Esophagus muscularis mucosa (tissue), 4 donors: ENCODE measurements around the gene C2orf69. TPM values are rescaled to one million over a fixed set of nuclear protein-coding genes. Genes with fewer than 3 reads are reported as not detected.
A peak's percentile ranks its signal among the peaks of the same experiment; 100 is the strongest.

Source experiments
- DNase-seq: peaks from one replicate; pipeline ENCODE4 v3.0.0-alpha.2; 2017; ENCODE audit errors: extremely low spot score
- H3K27ac ChIP-seq, 4 donors: fragments of 200-600 bp; sonication (generic); replicated peaks in 1 of 4; 1 replicate in 3 of 4; 2 replicates in 1 of 4; pipeline ENCODE4 v1.5.1; 2016 to 2019; ENCODE audit warnings: mild to moderate bottlenecking in 1 of 4
- H3K27me3 ChIP-seq, 4 donors: fragments of 200-600 bp; sonication (generic); one replicate each; pipeline versions ENCODE4 v1.5.1 to v1.6.0; 2016 to 2019
- H3K36me3 ChIP-seq, 4 donors: fragments of 200-600 bp; sonication (generic); one replicate each; pipeline ENCODE4 v1.5.1; 2016 to 2019
- H3K4me1 ChIP-seq, 4 donors: fragments of 200-600 bp; sonication (generic); one replicate each; pipeline ENCODE4 v1.5.1; 2016 to 2019
- H3K4me3 ChIP-seq, 4 donors: fragments of 200-600 bp; sonication (generic); 1 replicate in 2 of 4; 2 replicates in 2 of 4; pipeline ENCODE4 v1.5.1; 2016 to 2019; ENCODE audit warnings: mild to moderate bottlenecking in 4 of 4, moderate library complexity in 1 of 4
- H3K9me3 ChIP-seq, 4 donors: fragments of 200-600 bp; sonication (generic); 1 replicate in 3 of 4; 2 replicates in 1 of 4; pipeline ENCODE4 v1.5.1; 2016 to 2019
- CTCF ChIP-seq, 3 experiments: fragments of 200-600 bp in 2 of 3; fragments of 450-650 bp in 1 of 3; sonication (generic) in 2 of 3; IDR thresholded peaks; one replicate each; pipeline ENCODE4 v1.5.1; 2017 to 2019; ENCODE audit warnings: antibody characterized with exemption in 3 of 3, mild to moderate bottlenecking in 2 of 3, moderate library complexity in 1 of 3
- EP300 ChIP-seq: sonication (generic); formaldehyde crosslinking; IDR thresholded peaks from one replicate; pipeline ENCODE4 v1.6.1; 2017; ENCODE audit warnings: antibody characterized with exemption
- POLR2A ChIP-seq: fragments of 450-650 bp; IDR thresholded peaks from one replicate; pipeline ENCODE4 v1.6.1; 2017; ENCODE audit warnings: antibody characterized with exemption, moderate library complexity, mild to moderate bottlenecking, low read depth
- POLR2AphosphoS5 ChIP-seq, 2 donors: sonication (generic); formaldehyde crosslinking; IDR thresholded peaks; one replicate each; pipeline ENCODE4 v1.6.1; 2017; ENCODE audit warnings: antibody characterized with exemption in 2 of 2
- WGBS: methylation state at CpG from one replicate; pipeline ENCODE4 v1.1.5; 2018; 5-methylcytosine and 5-hydroxymethylcytosine counted together
- intact Hi-C: fragments of 100-400 bp; cut with DNase I; formaldehyde crosslinking; loops from one replicate; pipeline ENCODE4 v1.15.1; 2023
- total RNA-seq, 4 donors: library from RNA; depleted of rRNA; stranded (reverse); fragments of >200 nt; gene quantifications; one replicate each; pipeline versions ENCODE4 v1.1.0 to v1.2.1, GENCODE V29; 2016

C2orf69 gene
- total RNA-seq, 4 donors from 2014 or later = 10.4 to 15.0 (median 12.0) TPM

GRCh38 chr2:199902486-199903110, 8.5 kb upstream of the C2orf69 start:
- H3K4me3 ChIP-seq = no peak overlapping the region
- intact Hi-C loops = no loop called here
- no peaks in the 10 kb centered on the region for H3K36me3 ChIP-seq
- DNase-seq = no peak
- no peaks in the 10 kb centered on the region for H3K9me3 ChIP-seq
- 86% methylated on average over 4 of the region's 4 CpGs for WGBS
- H3K27ac ChIP-seq = no peak overlapping the region
- no peaks in the 10 kb centered on the region for H3K27me3 ChIP-seq
- no peak for TF ChIP-seq POLR2A
- TF ChIP-seq CTCF (IDR thresholded peaks at IDR 0.05) = no peak
- no peak for TF ChIP-seq EP300
- no peak for TF ChIP-seq POLR2AphosphoS5 (IDR thresholded peaks at IDR 0.05)
- H3K4me1 ChIP-seq = no peaks in the 10 kb centered on the region

GRCh38 chr2:199903111-199903510, 8.0 kb upstream of the C2orf69 start:
- Histone ChIP-seq H3K27ac (no peak overlapping the region), H3K9me3 (no peaks in the 10 kb centered on the region), H3K4me3 (no peak overlapping the region), H3K27me3 (no peaks in the 10 kb centered on the region), H3K4me1 (no peaks in the 10 kb centered on the region), H3K36me3 (no peaks in the 10 kb centered on the region)
- WGBS = 96% methylated on average over 1 of the region's 1 CpG
- no peak for DNase-seq
- no peak for TF ChIP-seq CTCF (IDR thresholded peaks at IDR 0.05)
- no peak for TF ChIP-seq EP300
- TF ChIP-seq POLR2A = no peak
- TF ChIP-seq POLR2AphosphoS5 (IDR thresholded peaks at IDR 0.05) = no peak
- intact Hi-C loops = no loop called here

- WGBS = 66% methylated on average over 2 of the region's 2 CpGs
Observed at GRCh38 chr2:199907008-199907714, 3.9 kb upstream of the C2orf69 start.

GRCh38 chr2:199910338-199911051, 598 bp upstream of the C2orf69 start:
- 48% methylated on average over 18 of the region's 18 CpGs for WGBS
- Histone ChIP-seq H3K9me3 (no peaks in the 10 kb centered on the region), H3K27me3 (no peaks in the 10 kb centered on the region), H3K27ac (peak overlapping the region; percentile 94 to 98 (median 97)), H3K4me1 (peaks cover 18 to 35% (median 30%) of the 10 kb centered on the region in 4 donors), H3K36me3 (no peaks in the 10 kb centered on the region), H3K4me3 (peak overlapping the region; percentile 69 to 94 (median 82))
- intact Hi-C loops = no loop called here
- no peak for TF ChIP-seq CTCF (IDR thresholded peaks at IDR 0.05)
- TF ChIP-seq POLR2AphosphoS5 (IDR thresholded peaks at IDR 0.05) = no peak
- TF ChIP-seq POLR2A = no peak
- TF ChIP-seq EP300 = no peak
- no peak for DNase-seq

More at GRCh38 chr2:199907008-199907714, 3.9 kb upstream of the C2orf69 start:
- no peak overlapping the region for H3K27ac ChIP-seq
- H3K4me1 ChIP-seq = peaks cover 7 to 12% (median 8%) of the 10 kb centered on the region in 4 donors
- no peak overlapping the region for H3K4me3 ChIP-seq
- DNase-seq = no peak
- H3K9me3 ChIP-seq = no peaks in the 10 kb centered on the region
- no peaks in the 10 kb centered on the region for H3K36me3 ChIP-seq
- intact Hi-C loops = no loop called here
- TF ChIP-seq POLR2AphosphoS5 (IDR thresholded peaks at IDR 0.05) (no peak), POLR2A (no peak), CTCF (IDR thresholded peaks at IDR 0.05) (no peak), EP300 (no peak)
- H3K27me3 ChIP-seq = no peaks in the 10 kb centered on the region
